NCI-H1048 (cell line): ENCODE measurements around the gene PMVK.
"Not testable (repeated sequence)": the region's sequence is repeated elsewhere in the genome, so short reads cannot be mapped to it uniquely, and the experiment has no call there.

Source experiments
- DNase-seq: peaks from one replicate; lab custom pipeline; 2025; lab: John Stamatoyannopoulos, UW

The PMVK gene

GRCh38 chr1:154936555-154937084 is at the start of gene PMVK:
Gene PMVK, minus strand, starts transcription at chr1:154936719. Its CDS starts 34 bp downstream, at chr1:154936685.
- DNase-seq: peak; percentile 96

DNA sequence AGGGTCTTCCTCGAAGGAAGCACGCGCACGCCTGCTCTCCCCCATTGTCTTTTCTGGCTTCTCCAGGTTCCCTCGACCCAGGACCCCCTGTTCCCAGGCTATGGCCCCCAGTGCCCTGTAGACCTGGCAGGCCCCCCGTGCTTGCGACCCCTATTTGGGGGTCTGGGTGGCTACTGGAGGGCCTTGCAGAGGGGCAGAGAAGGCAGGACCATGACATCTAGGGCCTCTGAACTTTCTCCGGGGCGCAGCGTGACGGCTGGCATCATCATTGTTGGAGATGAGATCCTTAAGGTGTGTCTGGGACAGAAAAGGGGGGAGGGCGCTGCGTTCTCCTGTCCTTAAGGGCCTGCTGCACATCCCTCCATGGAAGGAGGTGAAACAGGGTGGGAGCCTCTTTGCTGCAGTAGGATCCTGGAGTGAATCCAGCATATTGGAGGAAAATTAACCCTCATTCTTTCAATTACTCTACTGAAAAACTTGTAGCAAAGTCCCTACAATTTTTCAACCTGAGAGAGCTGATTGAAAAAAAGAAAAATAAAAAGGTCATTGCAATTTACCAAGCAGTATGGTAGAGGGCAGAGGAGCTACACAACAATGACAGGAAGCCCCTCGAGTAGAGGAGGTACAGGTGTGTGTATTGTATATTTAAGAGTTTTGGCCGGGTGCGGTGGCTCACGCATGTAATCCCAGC is 47.4 kb upstream of the PMVK start:
- no peak for DNase-seq

GRCh38 chr1:154982897-154983648 is 46.6 kb upstream of the PMVK start, which contains the start of gene FLAD1:
Gene FLAD1, plus strand, starts transcription at chr1:154983344. Its CDS starts 351 bp downstream, at chr1:154983695.
- DNase-seq: peak; percentile 100

- no peak for DNase-seq
Measured at GRCh38 chr1:154982341-154982740, 45.8 kb upstream of the PMVK start.

DNA sequence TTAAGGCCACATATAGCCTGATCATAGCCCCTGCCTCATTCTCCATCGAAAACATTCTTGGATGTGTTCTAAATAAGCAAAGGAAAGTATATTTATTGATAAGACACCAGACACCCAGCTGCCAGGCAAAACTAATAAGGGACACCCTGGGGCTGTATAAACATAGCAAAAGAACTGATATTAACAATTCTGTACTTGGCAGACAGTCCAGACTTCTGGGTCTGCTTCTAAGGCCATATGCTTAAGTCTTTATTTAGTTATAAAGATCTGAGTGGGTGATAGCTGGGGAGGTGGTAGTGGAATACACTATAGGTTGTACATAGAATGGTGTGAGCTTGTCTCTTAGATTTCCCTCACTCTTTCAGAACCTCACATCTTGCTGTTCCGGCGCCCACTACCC is 41.8 kb upstream of the PMVK start:
- DNase-seq: no peak

- DNase-seq: not testable (repeated sequence)
Measured at GRCh38 chr1:154977762-154978161, 41.2 kb upstream of the PMVK start.

GRCh38 chr1:154975409-154976059 is 39.0 kb upstream of the PMVK start:
- no peak for DNase-seq

GRCh38 chr1:154974808-154975408 is 38.4 kb upstream of the PMVK start:
- DNase-seq: peak; percentile 95

DNA sequence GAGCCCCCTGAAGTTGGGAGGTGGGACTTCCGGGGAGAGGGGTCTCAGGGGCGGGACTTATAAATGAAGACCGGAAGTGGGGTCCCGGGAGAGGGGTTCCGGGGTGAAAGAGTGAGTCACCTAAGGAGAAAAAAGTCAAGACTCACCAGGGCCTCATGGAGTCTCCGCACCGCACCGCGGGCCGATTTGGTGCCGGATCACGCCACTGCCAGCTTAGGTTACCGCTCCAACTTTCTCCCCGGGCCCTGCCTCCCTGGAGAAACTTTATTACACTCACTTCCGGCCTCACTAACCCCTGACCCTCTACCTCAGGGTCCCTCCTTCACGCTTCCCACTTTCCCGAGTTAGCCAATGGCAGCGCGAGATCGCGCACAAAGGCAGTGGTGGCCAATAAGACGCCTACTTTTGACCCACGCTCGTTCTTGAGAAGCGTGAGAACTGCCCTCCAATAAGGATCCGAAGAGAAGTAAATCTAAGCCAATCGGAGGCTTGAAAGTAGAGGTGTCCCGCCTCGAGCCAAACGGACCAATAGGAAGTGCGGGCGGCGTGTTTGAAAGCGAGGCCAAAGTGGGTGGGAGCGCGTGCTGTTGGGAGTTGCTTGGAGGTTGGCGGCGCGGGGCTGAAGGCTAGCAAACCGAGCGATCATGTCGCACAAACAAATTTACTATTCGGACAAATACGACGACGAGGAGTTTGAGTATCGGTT is 37.7 kb upstream of the PMVK start, which contains the start of gene CKS1B:
CKS1B (plus strand) TSS at position 580 of the 706 bp plus-strand sequence; CDS start at position 645, 65 bp downstream.
- peak; percentile 100 for DNase-seq

DNA sequence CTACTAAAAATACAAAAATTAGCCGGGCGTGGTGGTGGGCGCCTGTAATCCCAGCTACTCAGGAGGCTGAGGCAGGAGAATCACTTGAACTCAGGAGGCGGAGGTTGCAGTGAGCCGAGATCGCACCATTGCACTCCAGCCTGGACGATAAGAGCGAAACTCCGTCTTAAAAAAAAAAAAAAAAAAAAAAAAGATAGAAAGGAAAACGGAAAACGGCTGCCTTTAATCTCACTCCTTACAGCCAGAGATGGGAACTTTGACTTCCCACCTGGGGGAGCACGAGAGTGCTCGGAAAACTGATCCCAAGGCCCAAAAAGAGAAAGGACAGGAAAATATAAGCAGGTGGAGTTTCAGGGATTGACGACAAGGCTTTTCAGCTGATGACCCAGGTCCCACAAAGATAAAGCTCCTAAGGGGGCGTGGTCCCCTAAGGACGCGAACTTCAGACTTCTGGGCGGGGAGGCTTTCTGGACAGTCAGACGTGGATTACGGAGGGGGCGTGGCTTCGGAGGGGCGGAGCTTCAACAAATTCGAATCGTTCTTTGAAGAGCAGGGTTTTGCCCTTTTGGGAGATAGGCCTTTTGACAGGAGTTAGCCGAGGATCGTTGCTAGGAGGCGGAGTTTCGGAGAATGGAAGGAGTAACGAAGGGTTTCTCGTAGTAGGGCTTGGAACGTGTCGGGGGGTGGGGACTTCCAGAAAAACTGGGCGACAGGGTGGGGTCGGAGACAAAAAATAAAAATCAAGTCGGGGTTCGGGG is 37.0 kb upstream of the PMVK start:
- peak; percentile 95 for DNase-seq

- DNase-seq: no peak
Measured at GRCh38 chr1:154972517-154973343, 36.2 kb upstream of the PMVK start.

DNA sequence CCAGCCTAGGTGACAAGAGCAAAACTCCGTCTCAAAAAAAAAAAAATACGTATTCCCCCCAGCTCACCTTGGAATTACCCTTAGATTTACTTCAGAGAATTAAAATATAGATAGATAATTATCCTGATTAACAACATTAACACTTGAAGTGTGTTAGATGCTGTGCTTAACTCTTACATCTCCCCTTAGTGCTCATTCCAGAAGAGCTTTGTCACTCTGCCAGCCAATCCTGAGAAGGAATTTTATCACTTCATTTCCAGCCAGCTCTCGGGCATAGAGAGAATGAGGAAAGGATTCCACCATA is 35.6 kb upstream of the PMVK start:
- DNase-seq: no peak

DNA sequence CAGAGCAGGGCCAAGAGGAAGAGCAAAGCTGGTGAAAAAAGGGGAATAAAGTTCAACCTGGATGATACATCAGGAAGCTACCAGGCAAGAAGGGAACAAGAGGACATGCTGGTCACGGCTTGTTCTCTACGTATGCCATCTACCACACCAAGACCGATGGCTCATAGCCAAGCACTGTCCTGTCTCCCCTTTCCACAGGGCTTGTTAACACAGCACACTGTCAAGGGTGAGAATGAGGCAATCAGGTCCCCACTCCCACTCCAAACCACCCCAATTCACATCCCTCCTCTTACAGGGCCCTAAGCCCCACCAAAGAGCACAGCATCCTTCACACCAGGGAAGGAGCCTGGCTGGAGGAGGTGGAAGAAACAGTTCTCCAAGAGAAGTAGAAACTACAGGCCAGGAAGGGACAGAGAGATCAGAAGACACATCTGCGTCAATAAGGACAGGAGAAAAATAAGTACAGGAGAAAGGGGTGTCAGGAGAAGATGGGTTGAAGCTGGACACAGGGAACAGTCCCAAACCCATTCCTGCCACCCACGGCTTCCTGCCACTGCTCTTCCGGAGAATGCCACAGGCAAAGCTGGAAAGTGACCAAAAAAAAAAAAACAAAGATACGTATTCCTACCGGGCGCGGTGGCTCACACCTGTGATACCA is 35.0 kb upstream of the PMVK start:
- no peak for DNase-seq

GRCh38 chr1:154970631-154971340 is 34.3 kb upstream of the PMVK start, which contains the start of gene SHC1:
Gene SHC1, minus strand, starts transcription at chr1:154970747. Its CDS starts 221 bp downstream, at chr1:154970526.
- peak; percentile 63 for DNase-seq

GRCh38 chr1:154969860-154970452 is 33.4 kb upstream of the PMVK start:
- DNase-seq: no peak

- DNase-seq: no peak
Measured at GRCh38 chr1:154969246-154969645, 32.7 kb upstream of the PMVK start.

DNA sequence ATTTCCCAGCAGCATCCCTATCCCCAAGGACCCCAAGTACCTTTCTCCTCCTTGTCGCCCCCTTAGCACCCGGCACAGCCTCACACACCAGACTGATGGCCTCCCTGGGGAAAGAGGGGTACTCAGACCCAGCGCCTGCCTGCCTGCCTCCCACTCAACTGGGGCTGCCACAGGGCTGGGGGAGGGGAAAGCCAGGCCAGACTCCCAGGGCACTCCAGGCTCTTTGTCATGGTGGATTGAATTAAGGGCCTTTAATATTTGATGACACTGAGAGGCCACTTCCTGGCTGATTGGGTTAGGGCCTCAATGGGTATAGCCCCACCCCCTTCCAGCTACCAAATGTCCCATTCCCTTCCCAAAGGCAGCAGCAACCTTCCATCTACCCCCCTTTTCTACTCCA is 32.2 kb upstream of the PMVK start:
- DNase-seq: no peak

- no peak for DNase-seq
Measured at GRCh38 chr1:154967331-154967950, 30.9 kb upstream of the PMVK start.
